HFFc6 (cell line): ENCODE results near the gene TMEM121B. TPM values are rescaled to one million over a fixed set of nuclear protein-coding genes. Genes with fewer than 3 reads are reported as not detected.

Source experiments
- DNase-seq: peaks from one replicate; pipeline ENCODE4 v3.0.0-alpha.2; 2018
- H3K27ac Mint-ChIP-seq: 2 replicates; pipeline ENCODE4 v1.8.0; 2020; ENCODE audit warnings: mild to moderate bottlenecking, mixed read lengths
- H3K27me3 Mint-ChIP-seq: 2 replicates; pipeline ENCODE4 v1.8.0; 2021; ENCODE audit warnings: mild to moderate bottlenecking, moderate library complexity, mixed read lengths; ENCODE audit not compliant: insufficient read depth
- H3K36me3 Mint-ChIP-seq: 2 replicates; pipeline ENCODE4 v1.8.0; 2021; ENCODE audit warnings: low read depth, mixed read lengths
- H3K4me1 Mint-ChIP-seq: 2 replicates; pipeline ENCODE4 v1.8.0; 2020; ENCODE audit warnings: low read depth, mixed read lengths
- H3K4me3 Mint-ChIP-seq: 2 replicates; pipeline ENCODE4 v1.8.0; 2020; ENCODE audit warnings: mild to moderate bottlenecking, moderate library complexity, mixed read lengths
- H3K9me3 Mint-ChIP-seq: 2 replicates; pipeline ENCODE4 v1.8.0; 2020; ENCODE audit warnings: mild to moderate bottlenecking, mixed read lengths
- total RNA-seq, 6 experiments: library from RNA; stranded (reverse); fragmentation: NEBNext Ultra II Directional; extraction: Animal tissue kit (Norgen Biotek cat#: 25700); gene quantifications; 2 replicates in 1 of 6; 3 replicates in 5 of 6; pipeline ENCODE4 v1.2.3, GENCODE V29; 2021
- TF ChIP-seq, protein P1 (sequence below): fragments of 200-600 bp; sonication (generic); IDR thresholded peaks from 2 replicates; pipeline ENCODE4 v1.5.0; 2021; ENCODE audit warnings: antibody characterized with exemption, mild to moderate bottlenecking

Gene TMEM121B
- total RNA-seq, 6 experiments from 2014 or later, result 0.05 to 0.11 (median 0.07) TPM

DNA sequence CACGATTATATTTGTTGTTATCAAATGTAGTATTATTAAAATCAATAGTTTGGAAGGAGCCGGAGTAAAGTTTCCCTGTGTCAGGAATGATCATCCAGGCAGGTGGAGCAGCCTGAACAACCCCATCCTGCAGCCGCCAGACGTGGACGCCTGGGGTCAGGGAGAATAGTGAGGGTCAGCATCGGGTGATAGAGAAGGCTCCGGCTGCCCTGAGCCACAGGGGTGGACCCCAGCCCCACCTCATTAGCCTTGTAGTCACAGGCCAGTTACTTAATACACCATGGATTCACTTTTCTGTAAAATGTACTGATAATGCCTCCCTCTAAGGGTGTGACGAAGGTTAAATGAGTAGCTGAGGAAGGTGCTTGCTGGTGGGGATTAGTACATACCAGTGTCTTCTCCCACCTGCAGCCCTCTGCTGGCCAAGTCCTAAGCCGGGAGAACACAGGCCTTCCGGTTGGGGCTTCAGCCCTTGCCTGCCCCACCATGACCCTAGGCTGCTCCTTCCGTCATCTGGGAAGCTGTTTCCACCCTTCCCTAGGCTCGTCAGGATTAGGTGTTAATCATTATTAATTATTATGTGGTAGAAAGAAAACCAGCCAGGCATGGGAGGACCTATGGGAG is 14.9 kb downstream of the TMEM121B start:
- DNase-seq, result no peak
- Mint-ChIP-seq H3K4me3 (no peak overlapping the region), H3K27ac (no peak overlapping the region), H3K36me3 (peaks cover 13% of the 10 kb centered on the region), H3K27me3 (no peaks in the 10 kb centered on the region; the same call in none of the 2 replicates), H3K4me1 (peaks cover 5% of the 10 kb centered on the region; the same call in 1 of the 2 replicates), H3K9me3 (no peaks in the 10 kb centered on the region)
- TF ChIP-seq, protein P1, sequence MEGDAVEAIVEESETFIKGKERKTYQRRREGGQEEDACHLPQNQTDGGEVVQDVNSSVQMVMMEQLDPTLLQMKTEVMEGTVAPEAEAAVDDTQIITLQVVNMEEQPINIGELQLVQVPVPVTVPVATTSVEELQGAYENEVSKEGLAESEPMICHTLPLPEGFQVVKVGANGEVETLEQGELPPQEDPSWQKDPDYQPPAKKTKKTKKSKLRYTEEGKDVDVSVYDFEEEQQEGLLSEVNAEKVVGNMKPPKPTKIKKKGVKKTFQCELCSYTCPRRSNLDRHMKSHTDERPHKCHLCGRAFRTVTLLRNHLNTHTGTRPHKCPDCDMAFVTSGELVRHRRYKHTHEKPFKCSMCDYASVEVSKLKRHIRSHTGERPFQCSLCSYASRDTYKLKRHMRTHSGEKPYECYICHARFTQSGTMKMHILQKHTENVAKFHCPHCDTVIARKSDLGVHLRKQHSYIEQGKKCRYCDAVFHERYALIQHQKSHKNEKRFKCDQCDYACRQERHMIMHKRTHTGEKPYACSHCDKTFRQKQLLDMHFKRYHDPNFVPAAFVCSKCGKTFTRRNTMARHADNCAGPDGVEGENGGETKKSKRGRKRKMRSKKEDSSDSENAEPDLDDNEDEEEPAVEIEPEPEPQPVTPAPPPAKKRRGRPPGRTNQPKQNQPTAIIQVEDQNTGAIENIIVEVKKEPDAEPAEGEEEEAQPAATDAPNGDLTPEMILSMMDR, result peak; percentile 22; the same call in 1 of the 2 replicates

DNA sequence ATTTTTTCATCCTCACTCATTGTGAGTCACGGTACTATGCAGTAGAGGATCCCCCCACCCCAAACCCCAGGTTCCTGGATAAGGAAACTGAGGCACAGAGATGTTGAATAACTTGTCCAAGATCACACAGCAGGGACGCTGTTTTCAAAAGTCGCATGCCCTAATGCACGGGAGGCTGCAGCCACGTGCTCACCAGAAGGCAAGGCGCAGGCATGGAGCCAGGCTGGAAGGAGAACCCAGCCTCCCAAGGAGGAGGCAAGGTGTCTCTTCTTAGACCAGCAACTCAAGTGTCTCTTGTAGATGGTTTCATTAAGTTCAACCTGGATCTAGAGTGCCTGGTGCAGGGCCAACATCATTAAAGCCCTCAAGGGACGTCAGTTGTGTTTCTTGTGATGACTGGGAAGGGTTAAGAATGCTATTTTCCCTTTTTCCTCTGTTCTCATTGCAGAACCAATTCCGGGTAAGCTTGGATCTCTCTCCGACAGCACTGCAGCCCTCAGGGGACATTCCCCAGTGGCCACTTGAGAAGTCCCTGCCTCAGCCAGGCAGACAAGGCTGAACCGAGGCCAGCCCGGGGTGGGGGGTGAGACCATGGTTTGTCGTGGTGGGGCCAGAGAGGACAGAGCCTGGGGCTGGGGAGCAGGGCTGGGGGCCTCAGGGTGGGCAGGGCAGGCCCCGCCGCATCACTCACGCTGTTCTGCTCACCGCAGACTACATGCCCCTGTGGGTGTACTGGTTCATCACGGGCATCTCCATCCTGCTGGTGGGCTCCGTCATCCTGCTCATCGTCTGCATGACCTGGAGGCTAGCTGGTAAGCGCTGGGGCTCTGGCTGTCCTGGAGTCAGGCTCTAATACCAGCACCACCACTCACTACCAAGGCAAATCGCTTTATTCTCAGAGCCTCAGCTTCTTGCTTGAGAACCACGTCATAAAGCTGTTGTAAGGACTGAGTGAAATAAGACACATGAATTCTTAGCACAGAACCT is 15.7 kb downstream of the TMEM121B start:
- no peaks in the 10 kb centered on the region; the same call in none of the 2 replicates for H3K27me3 Mint-ChIP-seq
- no peaks in the 10 kb centered on the region for H3K9me3 Mint-ChIP-seq
- peaks cover 5% of the 10 kb centered on the region; the same call in 1 of the 2 replicates for H3K4me1 Mint-ChIP-seq
- H3K36me3 Mint-ChIP-seq, result peaks cover 15% of the 10 kb centered on the region
- no peak overlapping the region for H3K27ac Mint-ChIP-seq
- TF ChIP-seq, protein P1, result no peak
- no peak overlapping the region for H3K4me3 Mint-ChIP-seq
- DNase-seq, result no peak

DNA sequence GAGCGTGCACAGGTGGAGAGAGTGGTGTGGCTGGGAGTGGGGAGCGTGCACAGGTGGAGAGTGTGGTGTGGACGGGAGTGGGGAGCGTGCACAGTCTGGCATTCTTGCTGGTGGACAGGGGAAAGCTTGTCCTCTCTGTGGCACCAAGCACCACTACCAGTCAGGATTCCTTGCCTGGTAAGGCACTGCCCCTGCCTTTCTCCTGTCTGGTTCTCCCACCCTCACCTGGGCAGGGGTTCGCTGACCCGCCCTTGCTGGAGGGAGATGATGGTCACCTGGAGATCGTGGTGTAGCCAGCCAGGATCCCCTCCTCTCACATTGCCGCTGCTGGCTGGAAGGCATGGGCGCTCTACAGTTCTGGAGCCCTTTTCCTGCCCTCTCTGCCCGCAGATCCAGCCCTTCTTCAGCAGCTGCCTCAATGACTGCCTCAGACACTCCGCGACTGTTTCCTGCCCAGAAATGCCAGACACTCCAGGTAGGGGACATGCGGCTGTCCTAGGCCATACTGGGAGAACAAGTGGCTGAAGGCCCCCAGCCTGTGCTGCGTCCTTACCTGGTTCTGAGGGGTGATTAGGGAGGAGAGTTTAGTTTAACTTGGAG is 16.7 kb downstream of the TMEM121B start:
- Mint-ChIP-seq H3K4me3 (no peak overlapping the region), H3K36me3 (peaks cover 11% of the 10 kb centered on the region), H3K9me3 (no peaks in the 10 kb centered on the region), H3K4me1 (peaks cover 5% of the 10 kb centered on the region; the same call in 1 of the 2 replicates), H3K27me3 (no peaks in the 10 kb centered on the region; the same call in none of the 2 replicates), H3K27ac (no peak overlapping the region)
- no peak for DNase-seq
- TF ChIP-seq, protein P1, result no peak

DNA sequence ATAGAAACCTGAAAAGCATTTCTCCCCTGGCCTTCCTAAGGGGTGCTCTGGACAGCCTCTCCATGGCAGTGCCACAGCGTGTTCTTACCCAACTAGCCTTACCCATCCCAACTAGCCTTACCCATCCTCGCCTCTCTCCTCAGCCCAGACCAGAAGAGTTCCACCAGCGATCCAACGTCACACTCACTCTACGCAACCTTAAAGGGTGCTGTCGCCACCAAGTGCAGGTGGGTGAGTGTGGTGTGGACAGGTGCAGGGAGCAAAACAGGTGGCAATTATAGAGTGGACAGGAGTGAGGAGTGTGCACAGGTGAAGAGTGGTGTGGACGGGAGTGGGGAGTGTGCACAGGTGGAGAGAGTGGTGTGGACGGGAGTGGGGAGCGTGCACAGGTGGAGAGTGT is 17.8 kb downstream of the TMEM121B start:
- H3K9me3 Mint-ChIP-seq, result no peaks in the 10 kb centered on the region
- peaks cover 5% of the 10 kb centered on the region; the same call in 1 of the 2 replicates for H3K4me1 Mint-ChIP-seq
- no peak overlapping the region for H3K4me3 Mint-ChIP-seq
- TF ChIP-seq, protein P1, result no peak
- no peaks in the 10 kb centered on the region; the same call in none of the 2 replicates for H3K27me3 Mint-ChIP-seq
- H3K27ac Mint-ChIP-seq, result no peak overlapping the region
- peaks cover 15% of the 10 kb centered on the region for H3K36me3 Mint-ChIP-seq
- no peak for DNase-seq

DNA sequence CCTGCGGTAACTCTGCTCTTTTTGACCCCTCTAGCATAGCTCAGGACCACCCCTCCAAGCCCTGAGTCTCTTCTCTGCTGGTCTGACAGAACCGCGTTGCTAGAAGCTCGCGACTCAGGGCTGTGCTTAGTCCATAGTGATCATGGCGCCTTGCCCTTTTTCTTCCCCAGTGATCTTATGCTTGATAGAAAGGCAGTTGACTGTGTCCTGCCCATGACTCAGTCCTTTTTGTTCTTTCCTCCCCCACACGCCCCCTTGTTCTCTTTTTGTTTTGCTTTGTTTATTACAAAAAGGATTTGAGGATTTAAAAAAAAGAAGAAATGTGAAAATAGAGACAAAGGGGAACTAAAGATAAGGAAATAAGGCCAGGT is 18.9 kb downstream of the TMEM121B start:
- DNase-seq, result no peak
- Mint-ChIP-seq H3K4me3 (no peak overlapping the region), H3K9me3 (no peaks in the 10 kb centered on the region), H3K27me3 (no peaks in the 10 kb centered on the region; the same call in none of the 2 replicates), H3K36me3 (peaks cover 15% of the 10 kb centered on the region), H3K27ac (no peak overlapping the region), H3K4me1 (peaks cover 5% of the 10 kb centered on the region; the same call in 1 of the 2 replicates)
- TF ChIP-seq, protein P1, result no peak
